SK-N-MC (cell line): ENCODE data around the gene CD3D.

Experiments used
- EZH2 ChIP-seq: fragments of 200-600 bp; sonication (generic); IDR thresholded peaks from one replicate; pipeline ENCODE4 v1.6.1; 2017; ENCODE audit warnings: antibody characterized with exemption
- FOXP2 ChIP-seq: optimal IDR thresholded peaks from 2 replicates; pipeline ENCODE3; 2011; ENCODE audit warnings: mild to moderate bottlenecking, moderate library complexity; ENCODE audit not compliant: insufficient read depth; ENCODE audit errors: extremely low read length, control extremely low read depth
- POLR2AphosphoS5 ChIP-seq: IDR thresholded peaks from 2 replicates; pipeline ENCODE4 v1.6.1; 2012; ENCODE audit warnings: mild to moderate bottlenecking, low read depth, low read length, borderline replicate concordance

DNA sequence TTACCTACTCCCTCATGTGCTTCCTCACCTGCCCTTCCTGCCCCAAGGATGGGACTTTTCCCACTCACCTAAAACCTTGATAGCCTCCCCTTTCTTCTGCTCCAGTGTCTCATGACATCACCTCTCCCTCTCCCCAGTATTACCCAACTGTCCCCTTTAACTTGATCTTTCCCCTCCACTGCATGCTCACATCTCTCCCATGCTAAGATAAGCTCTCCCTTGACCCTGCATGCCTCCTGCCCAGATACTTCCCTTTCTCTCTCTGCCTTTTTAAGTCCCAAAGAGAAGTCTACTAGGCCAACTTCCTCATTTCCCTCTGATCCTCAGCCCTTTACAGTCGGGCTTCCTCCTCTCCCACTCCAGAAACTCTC, 23.2 kb downstream of the CD3D start:
- no peak for TF ChIP-seq POLR2AphosphoS5
- no peak for TF ChIP-seq EZH2
- TF ChIP-seq FOXP2 = no peak
